Measurements from ENCODE around the gene RNF207.
A peak's percentile ranks its signal among the peaks of the same experiment; 100 is the strongest.
"Not testable (repeated sequence)": the region's sequence is repeated elsewhere in the genome, so short reads cannot be mapped to it uniquely, and the experiment has no call there.

Gene RNF207

GRCh38 chr1:6208723-6209660, 3.1 kb downstream of the RNF207 start:
- Histone ChIP-seq H3K27me3 (replicated peaks; ENCODE audit: control insufficient read depth, insufficient read depth, low read length) (no peaks in the 10 kb centered on the region), H3K9ac (ENCODE audit: low read length) (peak overlapping the region; percentile 52), H3K4me1 (ENCODE audit: control insufficient read depth, insufficient read depth, low read length) (peaks cover 10% of the 10 kb centered on the region), H3K36me3 (ENCODE audit: control insufficient read depth, insufficient read depth, low read length, severe bottlenecking) (no peaks in the 10 kb centered on the region), H3K9me3 (ENCODE audit: control insufficient read depth, low read length) (no peaks in the 10 kb centered on the region), H3K4me3 (ENCODE audit: low read length) (peak overlapping the region; percentile 67)
- peak; percentile 74 for DNase-seq (ENCODE audit: low read depth)

GRCh38 chr1:6209661-6210580, 4.0 kb downstream of the RNF207 start:
- no peak for DNase-seq (ENCODE audit: low read depth)
- no peaks in the 10 kb centered on the region for H3K27me3 ChIP-seq (replicated peaks; ENCODE audit: control insufficient read depth, insufficient read depth, low read length)
- no peaks in the 10 kb centered on the region for H3K9me3 ChIP-seq (ENCODE audit: control insufficient read depth, low read length)
- H3K4me3 ChIP-seq (ENCODE audit: low read length) = peak overlapping the region; percentile 67
- H3K36me3 ChIP-seq (ENCODE audit: control insufficient read depth, insufficient read depth, low read length, severe bottlenecking) = no peaks in the 10 kb centered on the region
- H3K4me1 ChIP-seq (ENCODE audit: control insufficient read depth, insufficient read depth, low read length) = peaks cover 9% of the 10 kb centered on the region
- peak overlapping the region; percentile 52 for H3K9ac ChIP-seq (ENCODE audit: low read length)

- Histone ChIP-seq H3K9me3 (ENCODE audit: control insufficient read depth, low read length) (no peaks in the 10 kb centered on the region), H3K4me1 (ENCODE audit: control insufficient read depth, insufficient read depth, low read length) (peaks cover 7% of the 10 kb centered on the region), H3K27me3 (replicated peaks; ENCODE audit: control insufficient read depth, insufficient read depth, low read length) (no peaks in the 10 kb centered on the region), H3K36me3 (ENCODE audit: control insufficient read depth, insufficient read depth, low read length, severe bottlenecking) (no peaks in the 10 kb centered on the region), H3K4me3 (ENCODE audit: low read length) (no peak overlapping the region), H3K9ac (ENCODE audit: low read length) (no peak overlapping the region)
- DNase-seq (ENCODE audit: low read depth) = no peak
Measured at GRCh38 chr1:6210591-6211355, 4.9 kb downstream of the RNF207 start.

- Histone ChIP-seq H3K4me3 (ENCODE audit: low read length) (no peak overlapping the region), H3K9ac (ENCODE audit: low read length) (no peak overlapping the region), H3K27me3 (replicated peaks; ENCODE audit: control insufficient read depth, insufficient read depth, low read length) (no peaks in the 10 kb centered on the region), H3K9me3 (ENCODE audit: control insufficient read depth, low read length) (no peaks in the 10 kb centered on the region), H3K36me3 (ENCODE audit: control insufficient read depth, insufficient read depth, low read length, severe bottlenecking) (no peaks in the 10 kb centered on the region), H3K4me1 (ENCODE audit: control insufficient read depth, insufficient read depth, low read length) (peaks cover 7% of the 10 kb centered on the region)
- no peak for DNase-seq (ENCODE audit: low read depth)
Measured at GRCh38 chr1:6211731-6212130, 5.8 kb downstream of the RNF207 start.

- H3K4me1 ChIP-seq (ENCODE audit: control insufficient read depth, insufficient read depth, low read length) = peaks cover 7% of the 10 kb centered on the region
- no peak overlapping the region for H3K9ac ChIP-seq (ENCODE audit: low read length)
- H3K27me3 ChIP-seq (replicated peaks; ENCODE audit: control insufficient read depth, insufficient read depth, low read length) = no peaks in the 10 kb centered on the region
- no peaks in the 10 kb centered on the region for H3K9me3 ChIP-seq (ENCODE audit: control insufficient read depth, low read length)
- no peak overlapping the region for H3K4me3 ChIP-seq (ENCODE audit: low read length)
- H3K36me3 ChIP-seq (ENCODE audit: control insufficient read depth, insufficient read depth, low read length, severe bottlenecking) = no peaks in the 10 kb centered on the region
- no peak for DNase-seq (ENCODE audit: low read depth)
Measured at GRCh38 chr1:6212193-6212959, 6.5 kb downstream of the RNF207 start.

GRCh38 chr1:6218375-6219164, 12.7 kb downstream of the RNF207 start:
- no peak overlapping the region for H3K9ac ChIP-seq (ENCODE audit: low read length)
- H3K4me3 ChIP-seq (ENCODE audit: low read length) = no peak overlapping the region
- peaks cover 11% of the 10 kb centered on the region for H3K4me1 ChIP-seq (ENCODE audit: control insufficient read depth, insufficient read depth, low read length)
- peaks cover 11% of the 10 kb centered on the region for H3K36me3 ChIP-seq (ENCODE audit: control insufficient read depth, insufficient read depth, low read length, severe bottlenecking)
- H3K9me3 ChIP-seq (ENCODE audit: control insufficient read depth, low read length) = no peaks in the 10 kb centered on the region
- DNase-seq (ENCODE audit: low read depth) = no peak
- H3K27me3 ChIP-seq (replicated peaks; ENCODE audit: control insufficient read depth, insufficient read depth, low read length) = no peaks in the 10 kb centered on the region

GRCh38 chr1:6219641-6220040, 13.7 kb downstream of the RNF207 start:
- peaks cover 22% of the 10 kb centered on the region for H3K36me3 ChIP-seq (ENCODE audit: control insufficient read depth, insufficient read depth, low read length, severe bottlenecking)
- DNase-seq (ENCODE audit: low read depth); H3K27me3 ChIP-seq (replicated peaks; ENCODE audit: control insufficient read depth, insufficient read depth, low read length); H3K4me3 ChIP-seq (ENCODE audit: low read length); H3K9ac ChIP-seq (ENCODE audit: low read length); H3K9me3 ChIP-seq (ENCODE audit: control insufficient read depth, low read length): not testable (repeated sequence)
- H3K4me1 ChIP-seq (ENCODE audit: control insufficient read depth, insufficient read depth, low read length) = peaks cover 11% of the 10 kb centered on the region

- H3K27me3 ChIP-seq (replicated peaks; ENCODE audit: control insufficient read depth, insufficient read depth, low read length) = no peaks in the 10 kb centered on the region
- peaks cover 11% of the 10 kb centered on the region for H3K4me1 ChIP-seq (ENCODE audit: control insufficient read depth, insufficient read depth, low read length)
- H3K4me3 ChIP-seq (ENCODE audit: low read length) = no peak overlapping the region
- no peak for DNase-seq (ENCODE audit: low read depth)
- H3K9me3 ChIP-seq (ENCODE audit: control insufficient read depth, low read length) = no peaks in the 10 kb centered on the region
- H3K36me3 ChIP-seq (ENCODE audit: control insufficient read depth, insufficient read depth, low read length, severe bottlenecking) = peaks cover 28% of the 10 kb centered on the region
- no peak overlapping the region for H3K9ac ChIP-seq (ENCODE audit: low read length)
Measured at GRCh38 chr1:6220236-6220635, 14.3 kb downstream of the RNF207 start.

- no peak for DNase-seq (ENCODE audit: low read depth)
- H3K36me3 ChIP-seq (ENCODE audit: control insufficient read depth, insufficient read depth, low read length, severe bottlenecking) = peaks cover 32% of the 10 kb centered on the region
Measured at GRCh38 chr1:6221210-6221784, 15.4 kb downstream of the RNF207 start.

More at GRCh38 chr1:6221210-6221784, 15.4 kb downstream of the RNF207 start:
- no peak overlapping the region for H3K4me3 ChIP-seq (ENCODE audit: low read length)
- H3K4me1 ChIP-seq (ENCODE audit: control insufficient read depth, insufficient read depth, low read length) = peaks cover 11% of the 10 kb centered on the region
- no peaks in the 10 kb centered on the region for H3K27me3 ChIP-seq (replicated peaks; ENCODE audit: control insufficient read depth, insufficient read depth, low read length)
- no peak overlapping the region for H3K9ac ChIP-seq (ENCODE audit: low read length)
- H3K9me3 ChIP-seq (ENCODE audit: control insufficient read depth, low read length) = no peaks in the 10 kb centered on the region
